HG03378 (cell line): ENCODE measurements around the gene TLR6.
A peak's percentile ranks its signal among the peaks of the same experiment; 100 is the strongest.

Experiments
- ATAC-seq: cut with Tn5 transposase; IDR thresholded peaks from one replicate; pipeline ENCODE4 v1.9.1; 2021; ENCODE audit warnings: mild to moderate bottlenecking, moderate library complexity; ENCODE audit not compliant: unreplicated experiment

The TLR6 gene

DNA sequence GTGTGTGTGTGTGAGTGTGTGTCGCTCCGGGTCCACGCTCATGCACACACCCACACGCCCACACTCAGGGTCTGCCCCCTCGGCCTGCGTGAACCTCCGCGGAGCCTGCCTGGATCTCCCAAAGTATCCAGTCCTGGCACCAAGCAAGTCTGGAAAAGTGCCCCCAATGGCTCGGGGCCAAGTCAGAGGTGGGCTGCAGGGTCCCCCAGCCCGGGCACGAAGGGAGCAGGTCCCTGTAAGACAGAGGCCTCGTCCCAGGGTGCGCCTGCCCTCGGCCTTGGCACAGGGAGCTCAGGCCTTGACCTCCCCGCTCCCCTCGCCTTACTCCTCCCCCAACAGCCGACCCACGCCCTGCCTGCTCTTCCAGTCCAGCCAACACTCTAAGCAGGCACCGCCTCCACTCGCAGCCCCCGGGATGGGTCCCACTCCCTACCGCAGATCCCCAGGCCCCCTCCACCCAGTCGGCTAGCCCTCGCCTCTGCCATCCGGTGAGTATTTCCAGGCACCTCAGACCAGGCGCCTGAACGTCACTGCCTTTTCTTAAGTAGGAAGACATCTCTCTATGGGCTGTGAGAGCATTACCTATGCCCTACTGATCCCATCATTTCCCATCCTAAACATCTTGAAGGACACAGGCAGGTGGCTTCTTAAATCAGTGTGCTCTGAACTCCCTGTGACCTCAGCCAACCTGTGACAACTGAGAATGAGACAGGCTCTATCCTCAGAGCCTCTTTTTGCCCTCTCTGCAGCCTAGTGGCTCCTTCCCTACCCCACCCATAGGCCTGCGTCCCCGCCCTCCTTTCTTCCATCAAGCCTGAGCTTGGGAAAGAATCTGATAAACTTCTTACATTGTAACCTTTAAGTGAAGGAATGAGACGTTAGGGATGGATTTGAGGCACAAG lies 11.7 kb upstream of the TLR6 start:
- ATAC-seq, result no peak

DNA sequence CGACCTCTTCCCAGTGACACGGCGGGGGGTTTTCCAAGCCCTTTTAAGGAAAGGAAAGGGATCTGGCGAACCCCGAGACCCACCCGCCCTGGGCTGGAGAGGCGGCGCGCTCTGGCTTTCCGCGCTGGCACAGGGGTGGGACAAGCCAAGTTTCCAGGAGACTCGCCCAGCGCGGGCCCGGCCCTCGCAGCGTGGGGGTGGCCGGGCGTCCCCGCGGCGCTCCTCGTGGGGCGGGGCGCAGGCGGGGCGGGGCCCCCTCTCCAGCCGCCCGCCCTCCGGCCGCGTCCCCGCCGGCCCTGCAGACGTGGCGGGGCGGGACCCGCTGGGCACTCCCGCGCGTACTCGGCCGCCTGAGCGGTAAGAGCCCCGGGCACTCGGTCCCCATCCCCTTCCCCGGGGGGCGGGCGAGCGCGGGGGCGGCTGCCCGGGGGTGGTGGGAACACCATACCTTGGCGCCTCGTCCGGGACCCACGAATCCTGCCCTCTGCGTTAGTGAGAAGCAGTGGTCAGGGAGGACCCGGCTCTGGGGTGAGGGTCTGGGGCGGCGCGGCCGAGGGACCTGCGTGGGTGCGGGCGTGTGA lies 11.0 kb upstream of the TLR6 start, which contains the start of gene FAM114A1:
FAM114A1 (plus strand) TSS at position 329 of the 581 bp plus-strand sequence. CDS start 10,273 bp downstream, outside the sequence.
- ATAC-seq, result no peak

DNA sequence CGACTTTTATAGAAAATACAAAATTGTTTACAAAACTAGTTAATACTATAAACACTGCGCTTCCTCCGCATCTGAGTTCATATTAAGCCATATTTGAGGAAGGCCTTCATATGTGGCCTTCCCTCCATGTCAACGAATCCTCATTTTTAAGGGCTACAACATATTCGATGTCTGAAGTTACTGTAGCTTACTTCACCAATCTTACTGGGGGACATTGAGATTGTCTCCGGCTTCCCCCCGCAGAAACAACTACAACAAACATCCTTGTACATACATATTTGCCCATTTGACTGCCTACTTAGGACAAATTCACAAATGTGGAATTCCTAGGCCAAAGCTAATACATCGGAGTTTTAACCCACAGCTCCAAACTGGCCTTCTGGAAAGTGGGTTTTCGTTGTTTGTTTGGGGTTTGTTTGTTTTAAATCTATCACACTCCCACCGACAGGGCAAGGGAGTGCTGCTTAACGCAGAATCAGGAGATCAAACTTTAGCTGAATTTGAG lies 10.4 kb upstream of the TLR6 start:
- ATAC-seq, result no peak

DNA sequence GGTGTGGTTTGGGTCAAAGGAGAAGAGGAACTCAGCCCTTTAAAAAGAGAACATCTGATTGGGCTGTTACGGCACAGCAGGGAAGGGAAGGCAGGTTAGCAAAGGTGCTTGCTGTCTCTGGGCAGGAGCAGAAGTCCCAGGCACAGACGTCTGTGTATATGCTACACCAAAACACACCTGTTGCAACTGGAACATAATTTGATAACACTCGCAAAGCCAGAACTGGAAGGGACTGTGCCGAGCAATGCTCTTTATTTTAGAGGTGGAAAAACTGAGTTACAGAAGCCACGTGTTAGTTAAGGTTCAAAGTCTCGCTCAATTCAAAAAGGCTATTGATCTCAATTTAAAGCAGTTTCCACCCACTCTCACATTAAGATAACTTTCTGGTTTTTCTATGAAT lies 8.8 kb upstream of the TLR6 start:
- no peak for ATAC-seq

DNA sequence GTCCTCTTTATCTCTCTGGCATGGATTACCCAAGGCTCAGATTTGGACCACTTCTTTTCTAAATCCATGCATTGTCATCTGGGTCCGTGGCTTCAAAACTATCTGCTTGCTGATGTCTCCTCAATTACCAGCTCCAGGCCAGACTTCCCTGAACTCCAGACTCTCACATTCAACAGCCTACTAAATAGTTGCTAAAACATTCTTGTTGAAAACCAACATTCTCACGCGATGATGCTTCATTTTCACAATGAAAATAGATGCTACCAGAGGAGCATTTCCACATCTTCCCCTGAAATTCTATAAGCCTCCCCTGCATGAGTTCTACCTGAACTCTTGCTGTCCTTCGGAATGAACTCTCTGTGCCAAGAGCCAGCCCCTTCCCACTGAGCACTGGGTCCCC lies 5.2 kb upstream of the TLR6 start:
- no peak for ATAC-seq

DNA sequence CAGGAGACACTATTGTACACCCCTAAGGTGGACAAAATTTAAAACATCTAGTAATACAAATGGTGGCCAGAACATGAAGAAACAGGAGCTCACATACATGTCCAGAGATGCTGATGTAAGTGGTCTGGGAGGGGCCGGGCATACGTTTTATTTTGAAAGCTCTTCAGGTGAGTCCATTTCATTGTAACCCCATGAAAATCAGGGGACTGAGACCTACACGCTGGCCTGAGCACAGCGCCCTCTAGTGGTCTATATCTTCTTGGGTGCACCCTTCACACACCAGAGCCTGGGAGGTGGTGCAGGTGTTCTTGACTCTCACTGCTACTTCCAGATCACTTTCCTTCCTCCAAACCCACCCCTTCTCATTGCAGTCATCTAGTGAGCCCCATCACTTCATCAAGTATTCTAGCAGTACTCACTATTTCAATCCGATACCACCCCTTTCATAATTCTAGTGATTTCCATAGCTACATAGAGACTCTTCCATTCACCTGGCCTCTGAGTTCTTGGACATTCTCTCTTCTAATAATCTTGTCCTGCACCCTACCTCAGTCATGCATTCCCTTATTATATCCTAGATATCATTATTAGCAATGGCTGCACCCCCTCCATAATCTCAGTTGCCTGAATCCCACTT lies 4.3 kb upstream of the TLR6 start:
- ATAC-seq, result peak; percentile 48

DNA sequence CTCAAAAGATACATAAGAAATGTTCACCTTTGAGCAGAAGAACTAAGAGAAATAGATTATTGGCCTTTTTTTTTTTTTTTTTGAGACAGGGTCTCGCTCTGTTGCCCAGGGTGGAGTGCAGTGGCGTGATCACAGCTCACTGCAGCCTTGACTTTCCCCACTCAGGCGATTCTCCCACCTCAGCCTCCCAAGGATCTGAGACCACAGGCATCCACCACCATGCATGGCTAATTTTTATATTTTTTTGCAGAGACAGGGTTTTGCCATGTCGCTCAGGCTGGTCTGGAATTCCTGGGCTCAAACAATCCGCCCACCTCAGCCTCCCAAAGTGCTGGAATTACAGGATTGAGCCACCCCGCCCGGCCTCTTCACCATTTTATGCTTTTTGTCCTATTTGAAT lies 2.9 kb upstream of the TLR6 start:
- ATAC-seq, result no peak

DNA sequence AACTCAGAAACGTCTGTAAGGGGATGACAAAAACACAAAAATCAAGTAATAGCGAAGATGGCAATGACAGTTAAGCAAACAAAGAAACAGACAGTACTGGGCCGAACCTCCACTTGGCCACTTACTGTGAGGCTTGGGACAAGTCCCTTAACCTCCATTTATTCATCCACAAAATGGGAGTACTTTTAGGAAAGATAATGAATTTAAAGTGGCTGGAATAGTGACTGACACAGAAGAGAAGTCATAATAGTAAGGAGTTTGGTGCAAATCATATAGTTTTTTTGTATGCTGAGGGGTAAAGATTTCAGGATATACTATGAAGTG lies 1.4 kb upstream of the TLR6 start:
- ATAC-seq, result no peak

DNA sequence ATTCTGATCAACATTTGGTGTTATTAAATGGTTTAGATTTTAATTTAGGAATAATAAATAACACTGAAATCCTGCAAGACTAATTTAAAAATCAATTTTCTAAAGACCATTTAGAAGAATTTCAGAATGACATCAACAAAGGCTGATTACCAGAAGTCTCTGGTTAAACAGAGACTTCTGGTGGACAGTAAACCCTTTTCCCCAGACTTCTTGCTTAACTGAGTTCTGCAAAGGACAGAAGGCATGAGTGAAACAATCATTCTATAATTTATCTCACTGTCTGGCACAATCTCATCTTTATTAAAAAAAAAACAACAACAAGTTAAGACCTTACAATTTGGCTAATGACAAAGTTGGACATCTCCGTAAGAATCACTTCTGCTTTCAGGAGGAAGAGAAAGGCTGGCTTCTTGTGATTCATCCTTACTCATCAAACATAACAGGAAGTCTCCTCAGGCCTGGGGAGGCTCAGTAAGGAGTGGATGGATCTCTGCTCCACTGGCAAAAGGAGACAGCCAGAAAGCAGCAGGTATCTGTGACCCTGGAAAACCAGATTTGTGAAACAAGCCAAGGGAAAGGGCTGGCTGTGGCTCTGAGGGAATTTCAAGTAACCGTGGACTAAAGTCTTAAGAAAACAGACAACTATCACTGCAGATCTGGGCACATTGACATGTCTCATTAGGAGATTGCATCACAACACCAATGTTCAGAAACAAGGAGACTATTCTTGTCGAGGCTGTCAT lies 908 bp upstream of the TLR6 start:
- ATAC-seq, result peak; percentile 61

DNA sequence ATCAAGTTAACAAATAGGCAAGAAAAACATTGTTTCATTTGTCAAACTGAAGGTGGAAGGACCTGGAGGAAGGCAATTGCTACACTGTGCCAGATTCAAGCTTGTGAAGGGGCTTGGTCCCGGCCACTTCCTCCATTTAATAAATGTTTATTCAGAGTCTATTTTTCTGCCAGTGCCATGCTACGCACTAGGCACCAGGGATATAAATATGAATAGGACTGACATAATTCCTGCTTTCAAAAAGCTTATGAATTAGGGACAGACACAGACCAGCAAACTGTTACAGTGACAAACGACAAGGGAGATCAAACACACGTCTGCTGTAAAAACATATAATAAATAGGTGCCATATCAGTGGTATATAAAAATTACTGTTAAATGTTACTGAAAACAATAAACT lies 571 bp downstream of the TLR6 start:
- ATAC-seq, result no peak

DNA sequence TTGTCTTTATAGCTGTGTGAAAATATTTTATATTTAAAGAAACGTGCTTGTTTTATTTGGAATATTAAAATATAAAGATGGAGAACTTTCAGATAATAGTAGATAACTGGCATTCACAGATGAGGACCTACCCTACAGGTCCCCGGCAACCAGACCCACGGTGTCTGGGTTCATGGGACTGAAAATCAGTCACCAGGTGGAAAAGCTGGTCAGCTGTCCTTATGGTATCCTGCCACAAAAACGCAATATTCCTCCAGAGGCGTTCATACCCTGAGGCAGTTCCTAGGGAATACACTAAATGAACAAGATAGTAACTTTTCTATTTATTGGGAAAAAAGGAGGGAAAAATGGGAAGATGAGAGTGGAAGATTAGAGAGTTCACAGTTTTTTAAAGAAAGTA lies 1.2 kb downstream of the TLR6 start:
- no peak for ATAC-seq

DNA sequence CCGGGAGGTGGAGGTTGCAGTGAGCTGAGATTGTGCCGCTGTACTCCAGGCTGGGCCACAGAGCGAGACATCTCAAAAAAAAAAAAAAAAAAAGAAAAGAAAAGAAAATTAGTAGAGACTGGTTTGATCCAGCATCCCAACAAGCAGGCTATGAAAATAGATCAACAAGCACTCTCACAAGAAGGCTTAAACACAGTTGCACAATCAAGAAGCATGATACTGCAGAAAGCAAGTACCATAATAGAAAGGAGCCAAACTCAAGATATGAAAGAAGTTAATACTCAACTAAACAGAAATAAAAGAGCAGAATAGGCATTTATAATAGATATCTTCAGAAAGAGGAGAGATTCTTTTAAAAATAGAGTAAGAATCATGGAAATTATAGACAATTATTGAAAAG lies 10.6 kb downstream of the TLR6 start:
- no peak for ATAC-seq

DNA sequence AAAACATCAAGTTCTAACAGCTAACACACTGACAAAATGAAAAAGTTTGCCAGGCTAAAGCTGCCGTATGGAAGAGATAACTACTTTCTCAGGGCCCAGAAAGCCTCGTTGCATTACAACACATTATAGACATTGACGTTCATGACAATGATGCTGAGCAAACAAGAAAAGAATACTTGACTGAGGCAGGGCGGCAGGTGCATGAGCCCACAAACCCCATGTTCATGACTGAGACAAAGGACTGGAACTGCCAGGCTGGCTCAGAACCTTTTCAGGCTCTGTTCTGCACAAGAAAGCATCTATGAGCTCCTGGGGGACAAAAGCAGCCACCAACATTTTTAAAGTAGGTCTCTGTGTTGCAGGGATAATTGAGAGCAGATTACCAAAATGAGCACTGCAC lies 13.6 kb downstream of the TLR6 start:
- ATAC-seq, result no peak

DNA sequence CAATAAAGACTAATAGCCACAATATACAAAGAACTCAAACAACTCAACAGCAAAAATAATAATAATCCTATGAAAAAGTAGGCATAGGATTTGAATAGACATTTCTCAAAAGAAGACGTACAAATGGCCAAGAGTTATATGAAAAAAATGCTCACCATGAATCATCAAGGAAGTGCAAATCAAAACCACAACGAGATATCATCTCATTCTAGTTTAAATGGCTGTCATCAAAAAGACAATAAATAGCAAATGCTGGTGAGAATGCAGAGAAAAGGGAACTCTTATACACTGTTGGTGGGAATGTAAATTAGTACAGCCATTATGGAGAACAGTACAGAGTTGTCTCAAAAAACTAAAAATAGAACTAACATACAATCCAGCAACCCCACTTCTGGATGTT lies 18.8 kb downstream of the TLR6 start:
- ATAC-seq, result no peak

DNA sequence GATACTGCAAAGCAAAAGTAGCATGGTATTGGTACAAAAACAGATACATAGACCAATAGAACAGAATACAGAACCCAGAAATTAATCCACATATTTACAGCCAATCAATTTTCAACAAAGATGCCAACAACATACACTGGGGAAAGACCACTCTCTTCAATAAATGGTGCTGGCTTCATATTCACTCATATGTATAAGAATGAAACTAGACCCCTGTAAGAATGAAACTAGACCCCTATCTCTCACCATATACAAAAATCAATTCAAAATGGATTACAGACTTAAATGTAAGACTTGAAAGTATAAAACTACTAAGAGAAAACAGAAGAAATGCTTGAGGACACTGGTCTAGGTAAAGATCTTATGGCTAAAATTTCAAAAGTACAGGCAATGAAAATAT lies 19.3 kb downstream of the TLR6 start:
- ATAC-seq, result no peak

DNA sequence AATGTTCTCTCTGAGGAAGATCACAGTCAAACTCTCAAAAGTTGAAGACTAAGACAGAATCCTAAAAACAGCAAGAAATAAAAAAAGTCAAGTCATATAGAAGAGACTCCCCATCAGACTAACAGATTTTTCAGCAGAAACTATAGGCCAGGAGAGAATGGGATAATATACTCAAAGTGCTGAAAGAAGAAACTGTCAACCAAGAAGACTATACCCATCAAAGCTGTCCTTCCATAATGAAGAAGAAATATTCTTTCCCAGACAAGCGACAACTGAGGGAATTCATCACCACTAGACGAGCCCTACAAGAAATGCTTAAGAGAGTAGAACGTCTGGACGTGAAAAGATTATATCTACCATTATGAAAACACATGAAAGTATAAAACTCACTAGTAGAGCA lies 22.0 kb downstream of the TLR6 start:
- no peak for ATAC-seq

DNA sequence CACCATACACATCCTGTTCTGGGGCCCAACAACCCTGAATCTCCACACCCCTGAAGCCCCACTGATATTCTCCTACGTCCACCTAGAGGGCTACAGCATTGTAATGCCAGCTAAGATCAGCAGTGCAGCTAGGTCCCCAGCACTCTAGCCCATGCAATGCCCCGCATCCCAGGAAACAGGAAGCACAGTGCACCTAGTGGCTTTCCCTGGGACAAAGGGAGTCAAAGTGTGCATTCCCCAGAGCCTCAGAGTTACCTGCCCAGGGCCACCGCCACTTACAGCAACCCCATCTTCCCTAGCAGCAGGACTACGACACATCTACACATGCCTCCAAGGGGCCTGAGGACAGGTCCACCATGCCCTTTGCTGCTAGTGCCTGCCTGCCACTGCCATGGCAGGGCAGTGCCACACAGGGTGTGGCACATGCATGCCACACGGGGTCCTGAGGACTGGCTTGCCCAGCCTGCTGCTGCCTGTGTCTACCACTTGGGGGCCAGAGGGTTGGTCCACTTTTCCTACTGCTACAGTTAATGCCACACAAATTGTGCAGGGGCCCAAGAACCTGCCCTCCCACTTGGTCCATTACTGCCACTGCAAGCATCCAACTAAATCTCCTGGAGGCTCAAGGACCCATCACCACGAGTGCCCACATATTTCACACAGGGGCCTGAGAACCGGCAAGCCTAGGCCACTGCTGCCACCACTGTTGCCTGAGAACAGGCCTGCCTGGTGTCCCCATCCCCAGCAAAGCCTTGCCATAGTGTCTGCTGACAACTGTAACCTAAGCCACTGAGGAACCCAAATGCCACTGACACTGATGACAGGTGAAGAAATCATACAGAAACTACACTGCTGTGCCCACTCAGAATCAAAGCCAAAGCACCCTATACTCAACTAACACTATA lies 23.7 kb downstream of the TLR6 start:
- no peak for ATAC-seq

DNA sequence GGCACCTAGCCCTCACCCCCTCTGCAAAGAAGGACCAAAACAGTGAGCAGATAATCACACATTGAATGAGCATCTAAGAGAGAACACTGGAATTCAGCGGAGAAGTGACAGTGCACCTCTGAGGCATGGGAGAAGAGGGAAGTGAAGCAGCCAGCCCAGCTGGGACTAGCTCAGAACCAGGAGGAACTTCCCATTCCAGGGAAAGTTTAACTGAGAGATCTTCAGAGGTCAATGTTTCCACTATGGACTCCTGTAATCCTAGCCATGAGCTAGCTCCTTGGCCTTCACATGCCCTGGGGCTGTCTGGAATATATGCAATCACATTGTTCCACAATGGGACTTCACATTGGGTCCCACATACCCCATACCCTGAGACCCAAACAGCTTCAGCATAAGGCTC lies 24.4 kb downstream of the TLR6 start:
- no peak for ATAC-seq

DNA sequence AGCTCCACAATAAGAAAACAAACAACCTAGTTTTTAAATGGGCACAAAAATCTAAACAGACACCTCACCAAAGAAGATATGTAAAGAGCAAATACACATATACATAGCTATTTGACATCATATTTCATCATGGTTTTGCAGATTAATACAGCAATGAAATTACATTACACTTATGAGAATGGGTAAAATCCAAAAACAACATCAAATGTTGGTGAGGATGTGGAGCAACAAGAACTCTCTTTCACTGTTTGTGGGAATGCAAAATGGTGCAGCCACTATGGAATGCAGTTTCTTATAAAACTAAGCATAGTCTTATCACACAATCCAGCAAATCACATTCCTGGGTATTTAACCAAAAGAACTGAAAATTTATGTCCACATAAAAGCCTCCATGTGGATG lies 25.0 kb downstream of the TLR6 start:
- ATAC-seq, result no peak

DNA sequence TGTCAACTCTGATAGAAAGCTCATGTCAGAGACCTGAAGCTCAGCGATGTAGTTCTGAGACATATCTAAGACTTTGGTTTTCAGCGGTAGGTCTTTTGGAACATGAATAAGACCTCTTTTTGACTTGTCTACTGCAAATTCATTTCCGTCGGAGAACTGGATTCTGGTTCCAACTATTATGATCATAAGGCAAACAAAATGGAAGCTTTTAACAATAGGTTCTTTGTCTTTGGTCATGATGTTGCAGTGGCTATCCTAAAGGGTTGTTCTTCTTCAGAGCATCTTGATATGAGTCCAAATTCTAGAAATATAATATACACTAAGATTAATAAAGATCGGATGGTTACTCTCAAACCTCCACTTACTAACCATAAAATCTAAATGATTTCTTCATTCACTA lies 27.4 kb downstream of the TLR6 start:
- no peak for ATAC-seq
